ENCODE data around the gene ELOA. TPM values are rescaled to one million over a fixed set of nuclear protein-coding genes. Genes with fewer than 3 reads are reported as not detected.
"Not testable (repeated sequence)": the region's sequence is repeated elsewhere in the genome, so short reads cannot be mapped to it uniquely, and the experiment has no call there.

The ELOA gene
- total RNA-seq, 1 donor from 2014 or later = 30.4 TPM

- Mint-ChIP-seq H3K4me1 (peaks cover 20% of the 10 kb centered on the region), H3K27ac (peak overlapping the region; percentile 94), H3K4me3 (peak overlapping the region; percentile 99), H3K27me3 (ENCODE audit: low read depth) (no peaks in the 10 kb centered on the region), H3K36me3 (peaks cover 18% of the 10 kb centered on the region), H3K9me3 (no peaks in the 10 kb centered on the region)
- TF ChIP-seq CTCF (IDR thresholded peaks at IDR 0.05; ENCODE audit: unreplicated experiment) = no peak
- peak in 1 of 2 experiments; percentile 57 for DNase-seq (ENCODE audit: low spot score in 2 of 2, unreplicated experiment in 2 of 2)
These were observed 48.3 kb downstream of the ELOA start for GRCh38 chr1:23791516-23792047.

- H3K27me3 Mint-ChIP-seq (ENCODE audit: low read depth) = no peaks in the 10 kb centered on the region
- peaks cover 11% of the 10 kb centered on the region for H3K36me3 Mint-ChIP-seq
- peak overlapping the region; percentile 99 for H3K4me3 Mint-ChIP-seq
- H3K4me1 Mint-ChIP-seq = peaks cover 20% of the 10 kb centered on the region
- no peak for DNase-seq (ENCODE audit: low spot score in 2 of 2, unreplicated experiment in 2 of 2)
- H3K9me3 Mint-ChIP-seq = no peaks in the 10 kb centered on the region
- no peak for TF ChIP-seq CTCF (IDR thresholded peaks at IDR 0.05; ENCODE audit: unreplicated experiment)
- H3K27ac Mint-ChIP-seq = peak overlapping the region; percentile 94
These were observed 49.1 kb downstream of the ELOA start for GRCh38 chr1:23792151-23792945.

GRCh38 chr1:23793018-23793781 is 49.9 kb downstream of the ELOA start:
- peaks cover 3% of the 10 kb centered on the region for H3K36me3 Mint-ChIP-seq
- no peak overlapping the region for H3K27ac Mint-ChIP-seq

GRCh38 chr1:23793861-23794731 is 50.8 kb downstream of the ELOA start:
- no peaks in the 10 kb centered on the region for H3K27me3 Mint-ChIP-seq (ENCODE audit: low read depth)
- H3K9me3 Mint-ChIP-seq = no peaks in the 10 kb centered on the region
- no peak for TF ChIP-seq CTCF (IDR thresholded peaks at IDR 0.05; ENCODE audit: unreplicated experiment)
- H3K4me3 Mint-ChIP-seq = no peak overlapping the region
- no peak overlapping the region for H3K27ac Mint-ChIP-seq
- peaks cover 20% of the 10 kb centered on the region for H3K4me1 Mint-ChIP-seq
- no peak for DNase-seq (ENCODE audit: low spot score in 2 of 2, unreplicated experiment in 2 of 2)
- H3K36me3 Mint-ChIP-seq = peaks cover 3% of the 10 kb centered on the region

More at GRCh38 chr1:23793018-23793781, 49.9 kb downstream of the ELOA start:
- DNase-seq (ENCODE audit: low spot score in 2 of 2, unreplicated experiment in 2 of 2) = no peak
- H3K4me1 Mint-ChIP-seq = peaks cover 20% of the 10 kb centered on the region
- no peaks in the 10 kb centered on the region for H3K27me3 Mint-ChIP-seq (ENCODE audit: low read depth)
- H3K9me3 Mint-ChIP-seq = no peaks in the 10 kb centered on the region
- TF ChIP-seq CTCF (IDR thresholded peaks at IDR 0.05; ENCODE audit: unreplicated experiment) = no peak
- H3K4me3 Mint-ChIP-seq = peak overlapping the region; percentile 99

GRCh38 chr1:23794732-23795182 is 51.5 kb downstream of the ELOA start:
- not testable (repeated sequence) for H3K9me3 Mint-ChIP-seq, H3K27ac Mint-ChIP-seq, H3K4me3 Mint-ChIP-seq

More at GRCh38 chr1:23794732-23795182, 51.5 kb downstream of the ELOA start:
- not testable (repeated sequence) for DNase-seq (ENCODE audit: low spot score in 2 of 2, unreplicated experiment in 2 of 2); H3K36me3 Mint-ChIP-seq; H3K27me3 Mint-ChIP-seq (ENCODE audit: low read depth)
- H3K4me1 Mint-ChIP-seq = peaks cover 26% of the 10 kb centered on the region

Data from mesothelial cell of epicardium (in vitro differentiated cells).